ENCODE results near the gene ATG4A.

ATG4A gene

GRCh38 chrX:108123591-108124366 is 32.2 kb downstream of the ATG4A start:
- DNase-seq = no peak

DNA sequence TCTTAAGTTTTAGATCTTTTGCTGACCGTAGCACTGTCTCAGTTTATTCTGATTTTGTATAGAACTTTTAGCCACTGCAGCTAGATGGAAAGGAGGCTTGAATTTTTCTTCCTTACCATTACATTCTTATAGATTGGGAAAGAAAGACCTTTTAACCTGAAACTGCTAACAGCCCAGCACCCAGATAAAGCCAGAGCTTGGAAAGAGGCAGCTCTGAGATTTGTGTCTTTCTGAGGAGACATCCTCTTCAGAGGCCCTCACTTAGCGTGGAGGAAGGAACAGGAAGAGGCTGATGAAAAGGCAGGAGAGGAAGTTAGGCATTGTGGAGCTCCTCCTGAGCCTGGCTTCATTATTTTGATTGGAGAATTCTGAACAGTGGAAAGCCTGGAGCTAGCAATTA is 35.1 kb downstream of the ATG4A start:
- DNase-seq = no peak

- no peak for DNase-seq
These were observed 35.6 kb downstream of the ATG4A start for GRCh38 chrX:108127152-108127551.

DNA sequence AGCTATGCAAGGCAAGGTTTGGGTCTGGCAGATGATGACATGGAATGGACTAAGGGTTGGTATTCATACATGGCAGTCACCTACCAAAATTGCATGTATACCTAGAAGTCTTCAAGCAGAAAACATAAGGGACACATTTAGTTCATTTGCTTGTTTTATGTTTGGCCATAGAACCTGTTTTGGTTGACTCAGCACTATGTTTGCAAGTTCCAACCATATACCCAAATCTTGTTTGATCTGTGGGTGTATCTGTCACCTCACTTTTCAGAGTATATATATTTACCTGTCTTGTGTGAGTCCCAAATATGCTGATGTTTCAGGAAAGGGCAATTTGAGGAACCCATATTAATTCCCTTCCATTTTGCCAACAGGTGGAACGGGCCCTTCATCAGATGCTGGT is 39.3 kb downstream of the ATG4A start:
- no peak for DNase-seq

GRCh38 chrX:108131471-108131870 is 39.9 kb downstream of the ATG4A start:
- no peak for DNase-seq

DNA sequence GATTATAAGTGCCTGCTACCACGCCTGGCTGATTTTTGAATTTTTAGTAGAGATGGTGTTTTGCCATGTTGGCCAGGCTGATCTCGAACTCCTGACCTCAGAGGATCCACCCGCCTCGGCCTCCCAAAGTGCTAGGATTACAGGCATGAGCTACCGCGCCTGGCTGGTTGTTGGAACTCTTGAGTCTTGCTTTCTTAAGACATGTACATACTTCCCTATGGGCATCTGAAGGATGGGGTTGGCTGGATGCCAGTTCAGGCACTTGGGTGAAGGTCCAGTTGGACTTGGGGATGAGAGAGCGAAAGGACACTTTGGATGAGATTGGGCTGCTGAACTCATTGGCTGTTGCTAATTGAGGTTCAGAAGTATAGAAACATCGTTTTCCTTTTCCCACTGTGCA is 40.5 kb downstream of the ATG4A start:
- DNase-seq = no peak

DNA sequence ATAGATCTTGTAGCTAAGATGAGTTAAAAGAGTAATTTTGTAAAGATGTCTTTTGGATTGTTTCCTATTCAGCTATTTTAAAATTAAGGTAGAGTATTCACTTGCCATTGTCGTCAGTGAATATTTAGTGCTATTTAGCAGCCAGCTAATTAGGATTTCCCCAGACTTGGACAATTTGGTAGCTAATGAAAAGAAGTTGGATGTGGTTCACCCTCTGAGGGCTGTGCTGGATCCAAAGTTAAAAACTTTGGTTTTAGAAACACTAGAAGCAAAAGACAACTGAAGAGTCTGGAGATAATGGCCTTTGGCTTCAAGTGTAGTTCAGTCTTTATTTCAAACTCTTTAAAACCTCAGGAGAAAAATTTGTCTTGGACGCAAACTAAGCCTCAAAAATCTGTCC is 41.3 kb downstream of the ATG4A start:
- no peak for DNase-seq

- no peak for DNase-seq
These were observed 43.1 kb downstream of the ATG4A start for GRCh38 chrX:108134724-108135123.

GRCh38 chrX:108138814-108139702 is 47.5 kb downstream of the ATG4A start:
- DNase-seq = peak; percentile 5

DNA sequence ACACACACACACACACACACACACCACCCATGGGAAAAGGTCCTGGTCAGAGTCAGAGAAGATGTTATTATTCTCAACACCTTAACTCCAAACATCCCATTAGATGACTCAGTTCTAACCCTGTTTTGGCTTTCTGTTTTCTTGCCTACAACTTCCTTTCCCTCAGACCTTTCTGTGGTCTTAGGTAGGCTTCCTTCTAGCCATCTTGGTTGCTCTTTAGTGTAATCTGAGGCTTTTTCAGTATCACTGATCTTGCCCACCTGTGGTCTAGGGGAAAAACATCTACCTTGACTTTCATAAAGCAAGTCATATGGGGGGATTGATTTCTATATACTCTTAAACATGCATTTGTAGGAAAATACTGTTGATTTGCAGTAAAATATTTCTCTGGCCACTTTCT is 56.9 kb downstream of the ATG4A start:
- no peak for DNase-seq

- no peak for DNase-seq
These were observed 64.5 kb downstream of the ATG4A start for GRCh38 chrX:108156082-108156481.

DNA sequence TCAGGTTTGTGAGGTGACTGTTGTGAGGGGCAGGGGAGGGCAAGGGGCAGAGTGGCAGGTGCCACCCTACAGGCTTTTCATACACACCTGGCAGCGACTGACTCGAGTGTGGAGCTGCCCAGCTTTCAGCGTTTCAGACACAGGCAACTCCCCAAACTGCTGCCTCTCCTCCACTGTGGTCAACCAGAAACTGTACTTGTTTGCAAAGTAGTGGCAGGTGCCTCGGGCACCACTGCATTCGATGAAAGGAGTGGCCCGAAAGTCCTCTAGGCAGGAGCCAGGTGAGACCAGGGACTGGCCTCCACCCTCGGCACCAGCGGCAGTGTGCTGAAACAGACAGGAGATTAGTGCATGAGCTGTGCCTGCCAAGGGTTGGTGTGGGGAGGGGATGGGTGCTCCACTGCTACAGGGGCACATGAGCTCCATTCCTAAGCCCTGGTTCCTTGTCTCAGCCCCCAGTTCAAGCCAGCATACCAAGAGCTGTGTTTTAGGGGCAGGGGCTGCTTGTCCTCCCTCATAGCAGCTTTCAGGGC is 65.4 kb downstream of the ATG4A start:
- no peak for DNase-seq

GRCh38 chrX:108157628-108158027 is 66.0 kb downstream of the ATG4A start:
- no peak for DNase-seq

DNA sequence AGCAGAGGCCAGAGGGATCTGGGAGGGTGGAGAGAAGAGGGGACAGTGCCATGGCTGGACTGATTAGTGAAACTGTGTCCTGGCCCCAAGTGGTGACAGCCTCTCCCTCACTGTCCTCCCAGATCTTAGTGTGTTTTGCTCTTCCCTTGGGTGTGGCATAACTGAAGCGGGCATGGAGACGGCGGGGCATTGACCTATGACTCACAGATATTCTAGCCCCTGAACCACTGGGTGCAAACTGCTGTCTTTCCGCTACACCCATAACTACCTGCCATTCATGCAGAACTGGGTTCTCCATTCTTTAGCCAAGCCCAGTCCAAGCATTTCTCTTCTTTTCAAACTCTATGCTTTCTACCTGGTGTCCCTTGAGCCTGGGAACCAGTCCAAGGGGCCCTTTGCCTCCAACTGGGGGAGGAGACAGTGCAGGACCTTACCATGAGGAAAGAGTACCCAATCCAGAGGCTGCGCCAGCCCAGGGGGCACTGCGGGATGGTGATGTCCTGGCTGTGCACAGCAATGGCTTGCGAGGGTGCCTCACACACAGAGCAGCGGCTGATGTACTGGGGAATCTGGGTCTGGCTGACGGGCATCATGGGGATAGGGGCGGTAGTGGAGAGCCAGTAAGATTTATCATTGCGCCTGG is 67.6 kb downstream of the ATG4A start:
- DNase-seq = no peak

DNA sequence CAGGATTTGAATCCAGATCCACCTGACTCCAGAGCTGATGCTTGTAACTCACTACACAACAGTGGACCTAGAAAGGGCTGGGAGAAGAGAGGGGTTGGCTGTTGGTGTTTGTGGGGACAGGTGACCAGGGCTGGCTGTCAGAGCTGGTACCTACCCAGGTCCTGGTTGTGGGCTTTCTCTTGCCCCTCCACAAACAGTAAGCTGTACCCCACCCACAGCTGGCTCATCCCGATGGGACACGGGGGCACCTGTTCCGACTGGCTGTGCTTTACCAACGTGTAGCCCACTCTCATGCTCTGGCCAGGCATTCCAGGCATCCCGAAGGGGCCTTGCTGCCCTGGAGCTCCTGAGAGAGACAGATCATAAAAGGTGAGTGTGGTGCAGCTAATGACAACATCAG is 68.7 kb downstream of the ATG4A start:
- DNase-seq = no peak

DNA sequence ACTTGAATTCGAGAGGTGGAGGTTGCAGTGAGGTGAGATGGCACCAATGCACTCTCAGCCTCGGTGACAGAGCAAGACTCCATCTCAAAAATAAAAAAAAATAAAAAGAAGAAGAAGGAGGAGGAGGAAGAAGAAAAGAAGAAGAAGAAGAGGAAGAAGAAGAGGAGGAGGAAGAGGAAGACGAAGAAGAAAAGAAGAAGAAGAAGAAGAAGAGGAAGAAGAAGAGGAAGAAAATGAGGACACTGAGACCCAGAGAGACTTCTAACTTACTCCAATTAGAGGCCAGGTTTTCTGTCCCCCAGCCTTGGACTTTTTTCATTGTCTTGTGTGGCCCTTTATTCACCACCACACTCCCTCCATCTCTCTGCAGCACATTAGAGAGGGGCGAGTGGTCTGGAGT is 70.7 kb downstream of the ATG4A start:
- DNase-seq = no peak

- no peak for DNase-seq
These were observed 71.9 kb downstream of the ATG4A start for GRCh38 chrX:108163333-108164082.

DNA sequence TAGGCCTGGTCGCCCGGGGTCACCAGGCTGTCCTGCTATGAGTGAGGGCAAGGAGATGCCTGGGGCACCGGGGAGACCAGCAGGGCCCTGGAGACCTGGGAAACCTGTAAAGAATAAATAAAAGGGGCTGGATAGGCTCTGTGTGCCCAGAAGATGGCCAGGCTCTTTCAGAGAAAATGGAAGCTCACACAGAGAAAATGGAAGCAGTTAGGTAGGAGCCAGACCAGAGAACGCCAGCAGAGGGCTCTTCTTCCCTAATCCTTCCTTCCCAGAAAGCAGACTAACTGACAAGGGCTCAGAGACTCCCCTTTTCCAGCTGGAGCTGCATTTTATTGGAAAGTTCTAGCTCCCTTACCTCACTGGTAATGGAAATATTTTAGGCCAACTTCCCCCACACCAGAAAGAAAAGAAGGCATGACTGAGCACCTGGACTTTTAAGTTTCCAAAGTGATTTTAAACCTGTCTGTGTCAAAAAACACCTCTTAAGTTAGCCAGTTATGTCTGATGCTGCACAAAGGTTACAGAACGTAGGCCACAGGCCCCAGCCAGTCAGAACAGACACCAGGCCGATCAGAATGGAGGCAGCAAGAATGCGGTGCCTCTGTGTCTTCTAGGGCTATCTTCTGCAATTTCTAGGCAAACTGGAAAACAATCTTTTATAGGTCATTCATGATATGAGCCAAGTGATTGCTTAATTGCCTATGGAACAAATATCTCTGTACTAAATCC is 74.0 kb downstream of the ATG4A start:
- peak; percentile 19 for DNase-seq

- DNase-seq = no peak
These were observed 75.8 kb downstream of the ATG4A start for GRCh38 chrX:108167211-108167872.

DNA sequence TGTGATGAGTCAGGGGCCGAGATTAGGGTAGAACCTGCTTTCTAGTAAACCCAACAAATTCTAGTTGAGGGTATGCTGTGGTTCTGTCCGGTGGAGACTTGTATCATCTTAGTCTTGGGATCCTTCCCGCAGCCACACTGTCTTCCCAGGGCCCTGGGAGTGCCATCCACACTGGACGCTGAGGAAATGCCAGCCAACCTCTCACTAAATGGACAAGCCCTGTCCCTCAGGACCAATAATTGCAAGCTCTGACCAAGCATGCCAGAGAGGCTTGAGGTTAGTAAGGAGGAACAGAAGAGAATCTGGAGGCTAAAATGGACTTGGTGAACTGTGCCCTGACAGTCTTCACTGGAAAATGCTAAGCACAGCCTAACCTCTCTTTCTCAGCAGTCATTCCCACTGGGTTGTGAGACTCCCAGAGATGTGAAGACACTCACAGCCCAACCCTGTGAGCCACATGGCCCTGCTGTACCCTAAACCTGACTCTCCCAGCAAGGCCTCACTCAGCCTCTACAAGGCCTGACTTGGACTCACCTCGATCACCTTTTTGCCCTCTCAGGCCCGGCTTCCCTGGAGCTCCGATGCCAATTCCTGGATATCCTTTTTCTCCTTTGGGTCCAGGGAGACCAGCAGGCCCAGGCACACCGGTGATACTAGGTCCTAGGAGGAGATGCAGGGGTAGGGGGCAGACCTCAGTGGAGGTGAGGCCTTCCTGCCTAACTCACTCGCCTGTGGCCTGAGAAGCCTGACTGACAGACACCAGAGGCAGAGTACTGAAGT is 77.6 kb downstream of the ATG4A start:
- no peak for DNase-seq

- no peak for DNase-seq
These were observed 78.2 kb downstream of the ATG4A start for GRCh38 chrX:108169768-108170167.
